K562 (cell line): Measurements from ENCODE around the gene PTK7. TPM values are rescaled to one million over a fixed set of nuclear protein-coding genes. Genes with fewer than 3 reads are reported as not detected.

Experiments used
- ATAC-seq: fragments of 200-7000 bp; cut with Tn5 transposase; 3 replicates; pipeline ENCODE4 v1.9.1; 2020; ENCODE audit warnings: moderate library complexity
- BruUV-seq: library from RNA; stranded (reverse); fragments of 400-500 nt; replicated peaks from 2 replicates; lab custom pipeline; 2021; lab: Mats Ljungman, UMichigan
- CTCF ChIA-PET: fragments of 300-600 bp; formaldehyde crosslinking; extraction: SDS; loops from one replicate; lab custom pipeline; 2021; ENCODE audit warnings: low intra/inter-chr PET ratio; lab: Yijun Ruan, JAX
- POLR2A ChIA-PET: fragments of 300-600, 350-650 bp; sonication (Branson Sonifier 250); formaldehyde crosslinking; extraction: SDS; loops from one replicate; lab custom pipeline; 2021; ENCODE audit warnings: antibody characterized with exemption, inconsistent platforms; lab: Yijun Ruan, JAX
- DNase-seq, 4 experiments: peaks; one replicate each; pipeline versions ENCODE4 v3.0.0 to v3.0.0-alpha.2; 2011 to 2018; ENCODE audit warnings: low spot score in 3 of 4, mixed read lengths in 3 of 4; ENCODE audit errors: extremely low read depth in 1 of 4
- FAIRE-seq: peaks from 2 replicates; lab custom pipeline; 2011; peaks lifted over from hg19 to GRCh38; lab: Jason Lieb, UNC
- H2AFZ ChIP-seq: 2 replicates; pipeline ENCODE4 v1.6.0; 2011; ENCODE audit warnings: low read depth, low read length, control low read depth, inconsistent platforms
- H3K27ac ChIP-seq: fragments of 200-600 bp; 3 replicates; pipeline ENCODE4 v1.8.0; 2011; ENCODE audit warnings: low read depth, mild to moderate bottlenecking, control low read depth, inconsistent platforms, low read length, moderate library complexity, mixed read lengths; ENCODE audit errors: extremely low read depth
- H3K27me3 ChIP-seq, 2 experiments: fragments of 300-600 bp in 1 of 2; 2 replicates in 1 of 2; 3 replicates in 1 of 2; pipeline versions ENCODE4 v1.6.0 to v1.8.0; 2011; ENCODE audit warnings: inconsistent platforms in 2 of 2, low read length in 2 of 2, mild to moderate bottlenecking in 1 of 2, mixed read lengths in 1 of 2, moderate library complexity in 1 of 2; ENCODE audit not compliant: control insufficient read depth in 2 of 2, insufficient read depth in 2 of 2
- H3K36me3 ChIP-seq: fragments of 300-600 bp; 3 replicates; pipeline ENCODE4 v1.8.0; 2011; ENCODE audit warnings: mild to moderate bottlenecking, low read length, inconsistent platforms; ENCODE audit not compliant: control insufficient read depth, insufficient read depth
- H3K4me1 ChIP-seq, 2 experiments: fragments of 200-600 bp in 1 of 2; replicated peaks in 1 of 2; 2 replicates in 1 of 2; 3 replicates in 1 of 2; pipeline versions ENCODE4 v1.5.1 to v1.8.0; 2011; ENCODE audit warnings: inconsistent platforms in 2 of 2, low read length in 2 of 2, mild to moderate bottlenecking in 1 of 2, mixed read lengths in 1 of 2, moderate library complexity in 1 of 2; ENCODE audit not compliant: control insufficient read depth in 2 of 2, insufficient read depth in 2 of 2
- H3K4me2 ChIP-seq: 2 replicates; pipeline ENCODE4 v1.6.1; 2011; ENCODE audit warnings: low read length, control low read depth, inconsistent platforms, mixed read lengths; ENCODE audit not compliant: insufficient read depth
- H3K4me3 ChIP-seq: fragments of 200-600 bp; sonication (generic), shearing (Covaris generic); 2 replicates; pipeline ENCODE4 v1.5.1; 2016; ENCODE audit warnings: control low read depth, inconsistent platforms
- H3K79me2 ChIP-seq: fragments of 200-600 bp; 3 replicates; pipeline ENCODE4 v1.8.0; 2011; ENCODE audit warnings: low read length, inconsistent platforms; ENCODE audit not compliant: control insufficient read depth, insufficient read depth
- H3K9ac ChIP-seq, 2 experiments: 2 replicates each; pipeline versions ENCODE4 v1.6.0 to v1.6.1; 2011; ENCODE audit warnings: low read depth in 2 of 2, low read length in 2 of 2, control low read depth in 1 of 2, inconsistent platforms in 1 of 2, mild to moderate bottlenecking in 1 of 2, mixed read lengths in 1 of 2; ENCODE audit not compliant: insufficient read depth in 1 of 2
- H3K9me1 ChIP-seq: one replicate; pipeline ENCODE4 v1.6.0; 2011; ENCODE audit warnings: inconsistent platforms, mild to moderate bottlenecking, low read length, moderate library complexity; ENCODE audit not compliant: control insufficient read depth, insufficient read depth
- H3K9me3 ChIP-seq: replicated peaks from 2 replicates; pipeline ENCODE4 v1.5.1; 2011; ENCODE audit warnings: low read depth, low read length, inconsistent platforms; ENCODE audit not compliant: control insufficient read depth, insufficient read depth
- H4K20me1 ChIP-seq: replicated peaks from 2 replicates; pipeline ENCODE4 v1.6.1; 2011; ENCODE audit warnings: low read length, inconsistent platforms, mixed read lengths; ENCODE audit not compliant: control insufficient read depth, insufficient read depth
- CBX2 ChIP-seq: fragments of 200-600 bp; sonication (generic); IDR thresholded peaks from one replicate; pipeline ENCODE4 v1.6.1; 2012; ENCODE audit warnings: mild to moderate bottlenecking, low read length, inconsistent platforms; ENCODE audit not compliant: insufficient read depth, poor library complexity, severe bottlenecking
- COPS2 ChIP-seq: fragments of 450-650 bp; conservative IDR thresholded peaks from 2 replicates; pipeline ENCODE4 v1.6.1; 2016; ENCODE audit warnings: mild to moderate bottlenecking, moderate library complexity
- EGR1 ChIP-seq: fragments of 450-650 bp; conservative IDR thresholded peaks from 2 replicates; pipeline ENCODE4 v1.6.1; 2017; ENCODE audit warnings: mild to moderate bottlenecking
- ZNF174 ChIP-seq: fragments of 250-450 bp; sonication (Bioruptor Pico); IDR thresholded peaks from 2 replicates; pipeline ENCODE4 v1.4.0; 2020; ENCODE audit warnings: mild to moderate bottlenecking
- WGBS: fragments of 100-300 bp; shearing (Covaris generic); methylation state at CpG from one replicate; pipeline ENCODE4 v1.1.6; 2016; ENCODE audit warnings: low coverage, mixed read lengths; ENCODE audit not compliant: insufficient coverage; ENCODE audit errors: missing lambda C conversion rate; 5-methylcytosine and 5-hydroxymethylcytosine counted together
- in situ Hi-C: fragments of 300-500 bp; cut with MboI; formaldehyde crosslinking; loops from 4 replicates; pipeline ENCODE4 v1.15.0; 2018; ENCODE audit warnings: inconsistent platforms, mixed read lengths
- intact Hi-C: fragments of 100-400 bp; cut with micrococcal nuclease; formaldehyde crosslinking; loops from 2 replicates; pipeline ENCODE4 v1.14.2; 2022
- polyA plus RNA-seq, 8 experiments: library from polyadenylated mRNA; depleted of rRNA in 4 of 8; stranded (reverse) in 5 of 8; unstranded in 3 of 8; fragments of >200 nt; fragmentation: Nextera tagmentation in 2 of 8; fragmentation: Illumina TruSeq in 1 of 8; extraction: Ambion mirVana in 2 of 8; extraction: Trizol in 1 of 8; gene quantifications; 2 replicates each; pipeline versions ENCODE4 v1.2.1 to v1.2.3, GENCODE V29; 2011 to 2014; ENCODE audit warnings: inconsistent platforms in 1 of 8, missing spikeins in 1 of 8
- total RNA-seq, 7 experiments: library from RNA; depleted of rRNA in 6 of 7; stranded (reverse); fragments of >200 nt in 6 of 7; fragmentation: Illumina TruSeq in 2 of 7; extraction: Trizol in 2 of 7; gene quantifications; 2 replicates each; pipeline versions ENCODE4 v1.2.1 to v1.2.3, GENCODE V29; 2011 to 2021; ENCODE audit warnings: low replicate concordance in 1 of 7
- TF ChIP-seq, protein P1 (sequence below): fragments of 450-650 bp; IDR thresholded peaks from 2 replicates; pipeline ENCODE4 v1.6.1; 2016; ENCODE audit warnings: low read depth, mild to moderate bottlenecking, moderate library complexity
- TF ChIP-seq, protein P2 (sequence below): sonication (generic); formaldehyde crosslinking; IDR thresholded peaks from 2 replicates; pipeline ENCODE4 v1.9.0; 2022; ENCODE audit warnings: mild to moderate bottlenecking, missing genetic modification reagents

PTK7 gene
- total and polyA plus RNA-seq, 9 of the 15 experiments (the other 6 are each of a cell fraction or from before 2014, with no cell fraction given), result 0.20 to 6.8 (median 4.2) TPM

DNA sequence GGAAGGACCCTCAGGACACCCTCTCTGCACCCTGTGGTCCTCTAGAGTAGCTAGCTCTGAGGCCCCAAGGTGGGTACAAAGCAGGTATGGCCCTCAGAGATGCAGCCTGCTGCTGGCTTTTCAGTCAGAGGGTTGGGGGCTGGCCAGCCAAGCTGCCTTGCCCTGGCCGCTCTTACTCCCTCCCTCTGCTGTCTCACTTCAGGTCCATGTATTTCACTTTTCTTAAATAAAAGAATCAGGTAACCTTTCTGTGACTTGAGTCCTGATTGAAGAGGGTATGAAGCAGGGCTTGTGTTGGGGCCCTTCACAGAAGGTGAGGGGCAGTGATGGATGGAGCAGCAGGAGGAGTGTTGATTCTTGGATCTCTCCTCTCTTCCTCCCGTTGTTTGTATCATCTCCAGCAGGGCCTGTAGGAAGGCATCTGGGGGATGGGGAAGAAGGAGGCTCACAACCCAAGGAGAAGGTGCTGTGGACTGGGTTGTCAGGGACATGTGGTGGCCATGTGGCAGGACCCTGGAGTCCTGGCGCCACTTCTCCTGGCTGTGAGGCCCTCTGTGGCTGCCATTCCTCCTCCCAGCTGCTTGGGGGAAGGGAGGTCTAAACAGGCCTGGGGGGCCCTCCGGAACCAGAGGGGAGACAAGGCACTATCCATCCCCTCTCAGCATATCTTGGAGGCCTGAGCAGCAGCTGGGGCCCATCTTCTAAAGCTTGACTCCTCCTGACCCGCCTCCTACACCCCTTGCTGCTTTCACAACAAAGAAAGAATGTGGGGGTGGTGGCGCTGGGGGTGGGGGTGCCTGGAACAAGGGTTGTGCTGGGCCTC, 1.1 kb upstream of the PTK7 start:
- peaks cover 2 to 8% of the 10 kb centered on the region in 2 experiments; a peak in 2 of 5 replicates for H3K27me3 ChIP-seq
- H3K27ac ChIP-seq, result no peak overlapping the region
- no peaks in the 10 kb centered on the region for H3K9me3 ChIP-seq
- WGBS, result 38% methylated on average over 6 of the region's 6 CpGs
- H3K4me3 ChIP-seq, result no peak overlapping the region
- ATAC-seq, result peak; percentile 5; the same call in 1 of the 3 replicates
- TF ChIP-seq, protein P1, sequence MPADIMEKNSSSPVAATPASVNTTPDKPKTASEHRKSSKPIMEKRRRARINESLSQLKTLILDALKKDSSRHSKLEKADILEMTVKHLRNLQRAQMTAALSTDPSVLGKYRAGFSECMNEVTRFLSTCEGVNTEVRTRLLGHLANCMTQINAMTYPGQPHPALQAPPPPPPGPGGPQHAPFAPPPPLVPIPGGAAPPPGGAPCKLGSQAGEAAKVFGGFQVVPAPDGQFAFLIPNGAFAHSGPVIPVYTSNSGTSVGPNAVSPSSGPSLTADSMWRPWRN, result no peak
- TF ChIP-seq EGR1 (peak; percentile 69), ZNF174 (CRISPR knock-in tag) (no peak), COPS2 (no peak), CBX2 (no peak)
- TF ChIP-seq, protein P2, sequence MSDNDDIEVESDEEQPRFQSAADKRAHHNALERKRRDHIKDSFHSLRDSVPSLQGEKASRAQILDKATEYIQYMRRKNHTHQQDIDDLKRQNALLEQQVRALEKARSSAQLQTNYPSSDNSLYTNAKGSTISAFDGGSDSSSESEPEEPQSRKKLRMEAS (CRISPR knock-in tag), result no peak
- TF ChIP-seq, all 486 proteins: peak for 1
- H4K20me1 ChIP-seq, result 0 out of 2 replicates have a peak, but pooled peaks cover 2% of the 10 kb centered on the region
- peak in 1 of 4 experiments; percentile 38 for DNase-seq
- H3K4me2 ChIP-seq, result peak overlapping the region; percentile 20; the same call in 1 of the 2 replicates
- peaks cover 0 to 19% of the 10 kb centered on the region in 2 experiments; a peak in 3 of 5 replicates for H3K4me1 ChIP-seq
- no peak for FAIRE-seq
- H3K36me3 ChIP-seq, result no peaks in the 10 kb centered on the region
- no peaks in the 10 kb centered on the region for H3K9me1 ChIP-seq
- ChIA-PET CTCF (no interaction called here), POLR2A (interaction anchor here (0.5 to 1.2 kb wide), 4 partner anchors 9 to 533 kb away, joined by 3 to 4 read pairs (median 4); no protein-coding TSS in a partner anchor)
- H3K9ac ChIP-seq, result peak overlapping the region in 1 of 2 experiments; percentile 0; a peak in 1 of 4 replicates
- no peaks in the 10 kb centered on the region for H3K79me2 ChIP-seq
- intact Hi-C loops (no loop called here), in situ Hi-C loops (no loop called here)
- BruUV-seq, result no TSS peak
- peak overlapping the region; percentile 15; the same call in 1 of the 2 replicates for H2AFZ ChIP-seq
